Smooth muscle cell (in vitro differentiated cells): ENCODE data around the gene FGF5. TPM values are rescaled to one million over a fixed set of nuclear protein-coding genes. Genes with fewer than 3 reads are reported as not detected.
"Not testable (repeated sequence)": the region's sequence is repeated elsewhere in the genome, so short reads cannot be mapped to it uniquely, and the experiment has no call there.

Experiments
- DNase-seq: peaks from one replicate; lab custom pipeline; 2025; ENCODE audit not compliant: unreplicated experiment; lab: John Stamatoyannopoulos, UW
- H2AFZ ChIP-seq: fragments of 200-600 bp; sonication (generic); 2 replicates; pipeline ENCODE4 v1.6.0; 2016; ENCODE audit warnings: antibody characterized with exemption, low read depth, mild to moderate bottlenecking
- H3F3A ChIP-seq: fragments of 200-600 bp; sonication (generic); 2 replicates; pipeline ENCODE4 v1.6.0; 2017; ENCODE audit warnings: antibody characterized with exemption, low read depth
- H3K27ac ChIP-seq: fragments of 200-600 bp; sonication (generic); 2 replicates; pipeline ENCODE4 v1.5.1; 2016; ENCODE audit warnings: low read depth, mild to moderate bottlenecking
- H3K27me3 ChIP-seq: fragments of 200-600 bp; sonication (generic); 2 replicates; pipeline ENCODE4 v1.6.1; 2016; ENCODE audit warnings: low read depth, mild to moderate bottlenecking
- H3K36me3 ChIP-seq: fragments of 200-600 bp; sonication (generic); 2 replicates; pipeline ENCODE4 v1.5.1; 2016; ENCODE audit warnings: low read depth
- H3K4me1 ChIP-seq: fragments of 200-600 bp; sonication (generic); 2 replicates; pipeline ENCODE4 v1.5.1; 2016; ENCODE audit warnings: low read depth
- H3K4me2 ChIP-seq: fragments of 200-600 bp; sonication (generic); 2 replicates; pipeline ENCODE4 v1.6.0; 2016; ENCODE audit warnings: mild to moderate bottlenecking
- H3K4me3 ChIP-seq: fragments of 200-600 bp; sonication (generic); 2 replicates; pipeline ENCODE4 v1.5.1; 2016; ENCODE audit warnings: mild to moderate bottlenecking
- H3K79me2 ChIP-seq: fragments of 200-600 bp; sonication (generic); 2 replicates; pipeline ENCODE4 v1.6.0; 2016; ENCODE audit warnings: low read depth, mild to moderate bottlenecking
- H3K9ac ChIP-seq: fragments of 200-600 bp; sonication (generic); 2 replicates; pipeline ENCODE4 v1.6.0; 2016; ENCODE audit warnings: low read depth
- H3K9me3 ChIP-seq: fragments of 200-600 bp; sonication (generic); replicated peaks from 2 replicates; pipeline ENCODE4 v1.5.1; 2016; ENCODE audit warnings: low read depth
- H4K20me1 ChIP-seq: fragments of 200-600 bp; sonication (generic); 2 replicates; pipeline ENCODE4 v1.6.0; 2016; ENCODE audit warnings: low read depth
- WGBS: methylation state at CpG from one replicate; pipeline ENCODE4 v1.1.7; 2016; ENCODE audit warnings: low lambda C conversion rate; 5-methylcytosine and 5-hydroxymethylcytosine counted together
- polyA plus RNA-seq: library from polyadenylated mRNA; unstranded; fragments of >200 nt; fragmentation: Nextera tagmentation; extraction: Ambion mirVana; gene quantifications from 2 replicates; pipeline ENCODE4 v1.2.1, GENCODE V29; 2016
- total RNA-seq: library from RNA; depleted of rRNA; stranded (reverse); fragments of >200 nt; gene quantifications from 2 replicates; pipeline ENCODE4 v1.2.3, GENCODE V29; 2014
- TF ChIP-seq, protein P1 (sequence below): fragments of 200-600 bp; sonication (generic); IDR thresholded peaks from 2 replicates; pipeline ENCODE4 v1.5.1; 2017; ENCODE audit warnings: borderline replicate concordance, mild to moderate bottlenecking, antibody characterized with exemption; ENCODE audit not compliant: insufficient read depth, poor library complexity, severe bottlenecking

Gene FGF5
- total and polyA plus RNA-seq, 2 experiments from 2014 or later = not detected

DNA sequence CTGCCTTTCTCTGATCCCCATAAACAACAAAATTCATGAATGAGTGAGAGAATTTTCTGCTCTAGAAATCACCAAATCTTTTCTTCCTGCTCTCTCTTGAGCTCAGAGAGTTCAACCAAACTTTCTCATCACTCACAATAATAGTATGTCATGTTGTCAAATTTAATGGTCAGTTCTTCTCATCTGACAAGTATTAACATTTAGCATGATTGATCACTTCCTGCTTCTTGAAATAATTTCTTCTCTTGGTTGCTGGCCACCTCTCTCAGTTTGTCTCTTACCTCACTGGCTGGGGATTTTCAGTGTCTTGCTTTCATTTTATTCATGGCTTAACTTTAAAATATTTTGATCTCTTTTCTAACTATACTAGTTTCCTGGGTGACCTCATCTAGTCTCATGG lies 25.5 kb upstream of the FGF5 start:
- no peaks in the 10 kb centered on the region for H3F3A ChIP-seq
- H3K27ac ChIP-seq = no peak overlapping the region
- H3K4me1 ChIP-seq = no peaks in the 10 kb centered on the region
- no peaks in the 10 kb centered on the region for H3K9me3 ChIP-seq
- DNase-seq = no peak
- peaks cover 79% of the 10 kb centered on the region for H3K27me3 ChIP-seq
- no peaks in the 10 kb centered on the region for H3K79me2 ChIP-seq
- no peak overlapping the region for H3K4me2 ChIP-seq
- TF ChIP-seq, protein P1, sequence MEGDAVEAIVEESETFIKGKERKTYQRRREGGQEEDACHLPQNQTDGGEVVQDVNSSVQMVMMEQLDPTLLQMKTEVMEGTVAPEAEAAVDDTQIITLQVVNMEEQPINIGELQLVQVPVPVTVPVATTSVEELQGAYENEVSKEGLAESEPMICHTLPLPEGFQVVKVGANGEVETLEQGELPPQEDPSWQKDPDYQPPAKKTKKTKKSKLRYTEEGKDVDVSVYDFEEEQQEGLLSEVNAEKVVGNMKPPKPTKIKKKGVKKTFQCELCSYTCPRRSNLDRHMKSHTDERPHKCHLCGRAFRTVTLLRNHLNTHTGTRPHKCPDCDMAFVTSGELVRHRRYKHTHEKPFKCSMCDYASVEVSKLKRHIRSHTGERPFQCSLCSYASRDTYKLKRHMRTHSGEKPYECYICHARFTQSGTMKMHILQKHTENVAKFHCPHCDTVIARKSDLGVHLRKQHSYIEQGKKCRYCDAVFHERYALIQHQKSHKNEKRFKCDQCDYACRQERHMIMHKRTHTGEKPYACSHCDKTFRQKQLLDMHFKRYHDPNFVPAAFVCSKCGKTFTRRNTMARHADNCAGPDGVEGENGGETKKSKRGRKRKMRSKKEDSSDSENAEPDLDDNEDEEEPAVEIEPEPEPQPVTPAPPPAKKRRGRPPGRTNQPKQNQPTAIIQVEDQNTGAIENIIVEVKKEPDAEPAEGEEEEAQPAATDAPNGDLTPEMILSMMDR = no peak
- H2AFZ ChIP-seq = no peak overlapping the region
- no peak overlapping the region for H3K4me3 ChIP-seq
- H4K20me1 ChIP-seq = no peaks in the 10 kb centered on the region
- H3K9ac ChIP-seq = no peak overlapping the region
- no peaks in the 10 kb centered on the region for H3K36me3 ChIP-seq

DNA sequence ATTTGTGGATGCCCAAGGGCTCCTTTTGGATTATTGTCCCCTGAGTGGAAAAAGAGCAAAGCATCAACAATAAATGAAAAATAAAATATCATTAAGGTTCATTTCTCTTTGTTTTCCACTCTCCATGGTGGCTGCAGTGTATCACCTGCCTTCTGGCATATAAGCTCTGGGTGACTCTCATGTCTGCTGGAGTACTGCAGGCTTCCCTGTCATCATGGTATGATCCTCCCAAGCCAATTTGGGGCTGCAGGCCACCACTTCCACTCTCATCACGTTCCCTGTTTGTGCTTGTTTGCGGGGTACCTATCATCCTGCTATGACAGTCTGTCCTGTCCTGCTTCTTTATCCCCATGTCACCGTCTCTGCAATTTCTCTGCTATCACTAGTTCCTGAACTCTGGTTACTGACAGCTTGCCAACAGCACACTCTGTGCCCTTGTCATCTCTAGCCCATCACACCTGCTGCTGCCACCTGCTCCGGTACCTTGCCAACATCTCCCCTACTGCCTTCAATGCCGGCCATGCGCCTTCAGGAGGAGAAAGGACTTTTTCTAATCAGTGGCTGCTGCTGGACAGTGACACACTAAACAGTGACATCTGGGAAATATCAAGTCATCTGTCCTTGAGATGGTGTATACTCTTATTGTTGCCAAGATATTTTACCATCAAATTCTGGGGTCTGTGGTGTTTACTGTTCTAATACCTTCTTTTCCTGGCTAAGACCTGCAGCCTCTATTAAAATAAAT lies 23.0 kb upstream of the FGF5 start:
- no peaks in the 10 kb centered on the region for H4K20me1 ChIP-seq
- H3K27me3 ChIP-seq = peaks cover 71% of the 10 kb centered on the region
- no peak overlapping the region for H3K4me3 ChIP-seq
- TF ChIP-seq, protein P1 = no peak
- no peaks in the 10 kb centered on the region for H3K4me1 ChIP-seq
- H3K9ac ChIP-seq = no peak overlapping the region
- no peak for DNase-seq
- no peaks in the 10 kb centered on the region for H3F3A ChIP-seq
- 68% methylated on average over 6 of the region's 6 CpGs for WGBS
- H3K4me2 ChIP-seq = no peak overlapping the region
- no peaks in the 10 kb centered on the region for H3K79me2 ChIP-seq
- no peaks in the 10 kb centered on the region for H3K9me3 ChIP-seq
- no peaks in the 10 kb centered on the region for H3K36me3 ChIP-seq
- H3K27ac ChIP-seq = no peak overlapping the region
- H2AFZ ChIP-seq = no peak overlapping the region

DNA sequence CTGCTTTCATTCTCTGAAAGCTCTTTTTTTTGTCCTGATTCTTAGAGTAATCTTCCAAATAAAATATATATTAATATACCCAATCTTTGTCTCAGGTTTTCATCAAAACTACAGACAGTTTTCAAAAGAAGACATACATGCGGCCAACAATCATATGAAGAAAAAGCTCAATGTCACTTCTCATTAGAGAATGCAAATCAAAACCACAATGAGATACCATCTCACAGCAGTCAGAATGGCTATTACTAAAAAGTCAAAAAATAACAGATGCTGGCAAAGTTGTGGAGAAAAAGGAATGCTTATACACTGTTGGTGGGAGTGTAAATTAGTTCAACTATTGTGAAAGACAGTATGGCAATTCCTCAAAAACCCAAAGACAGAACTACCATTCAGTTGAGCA lies 19.0 kb upstream of the FGF5 start:
- WGBS = 100% methylated on average over 1 of the region's 1 CpG
- not testable (repeated sequence) for H3K9me3 ChIP-seq, H4K20me1 ChIP-seq, H3K4me1 ChIP-seq, H3K9ac ChIP-seq, DNase-seq, H3K4me2 ChIP-seq, H3K79me2 ChIP-seq, H3K36me3 ChIP-seq, H3F3A ChIP-seq, H3K4me3 ChIP-seq, H2AFZ ChIP-seq, H3K27ac ChIP-seq
- peaks cover 53% of the 10 kb centered on the region for H3K27me3 ChIP-seq

DNA sequence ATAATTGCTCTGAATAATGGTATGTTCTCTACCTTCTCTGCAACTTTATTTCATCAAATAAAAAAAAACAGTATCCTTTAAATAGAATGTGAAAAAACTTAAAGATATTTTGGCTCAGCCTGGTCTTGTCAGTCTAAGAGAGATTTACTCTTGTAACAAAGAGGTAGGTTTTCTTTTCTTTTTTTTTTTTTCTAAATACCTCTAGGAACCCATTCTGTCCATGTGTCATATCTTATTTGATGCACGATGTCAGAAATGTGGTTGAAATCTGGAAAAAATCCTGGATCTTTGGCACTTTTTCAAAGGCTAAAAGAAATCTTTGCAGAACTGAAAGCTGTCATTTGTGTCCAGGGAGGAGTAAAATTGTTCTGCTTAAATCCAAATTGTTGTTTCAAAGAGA lies 17.3 kb upstream of the FGF5 start:
- WGBS = 83% methylated on average over 1 of the region's 1 CpG
- TF ChIP-seq, protein P1 = no peak
- H2AFZ ChIP-seq = no peak overlapping the region
- H3K4me3 ChIP-seq = no peak overlapping the region
- H3K4me1 ChIP-seq = no peaks in the 10 kb centered on the region
- no peak overlapping the region for H3K4me2 ChIP-seq
- H3K9ac ChIP-seq = no peak overlapping the region
- DNase-seq = no peak
- H3K9me3 ChIP-seq = no peaks in the 10 kb centered on the region
- no peaks in the 10 kb centered on the region for H3K79me2 ChIP-seq
- no peak overlapping the region for H3K27ac ChIP-seq
- H3K36me3 ChIP-seq = no peaks in the 10 kb centered on the region
- no peaks in the 10 kb centered on the region for H3F3A ChIP-seq
- peaks cover 49% of the 10 kb centered on the region for H3K27me3 ChIP-seq
- no peaks in the 10 kb centered on the region for H4K20me1 ChIP-seq
